ENCODE measurements around the gene AP2B1.

The AP2B1 gene

GRCh38 chr17:35773679-35774425, 186.7 kb downstream of the AP2B1 start:
- no peak for DNase-seq (ENCODE audit: low spot score)

- peak; percentile 58 for DNase-seq (ENCODE audit: low spot score)
These were observed 187.4 kb downstream of the AP2B1 start for GRCh38 chr17:35774499-35774898.

GRCh38 chr17:35775039-35775438, 187.9 kb downstream of the AP2B1 start:
- no peak for DNase-seq (ENCODE audit: low spot score)

- DNase-seq (ENCODE audit: low spot score) = no peak
These were observed 188.5 kb downstream of the AP2B1 start for GRCh38 chr17:35775583-35775982.

Measured in hepatic stellate cell (primary cell).